HG03469 (cell line): ENCODE data around the gene CHMP4A.

Experiments
- ATAC-seq: cut with Tn5 transposase; IDR thresholded peaks from one replicate; pipeline ENCODE4 v1.9.1; 2021; ENCODE audit warnings: mild to moderate bottlenecking, moderate library complexity, moderate number of reproducible peaks; ENCODE audit not compliant: unreplicated experiment

CHMP4A gene, protein sequence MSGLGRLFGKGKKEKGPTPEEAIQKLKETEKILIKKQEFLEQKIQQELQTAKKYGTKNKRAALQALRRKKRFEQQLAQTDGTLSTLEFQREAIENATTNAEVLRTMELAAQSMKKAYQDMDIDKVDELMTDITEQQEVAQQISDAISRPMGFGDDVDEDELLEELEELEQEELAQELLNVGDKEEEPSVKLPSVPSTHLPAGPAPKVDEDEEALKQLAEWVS

DNA sequence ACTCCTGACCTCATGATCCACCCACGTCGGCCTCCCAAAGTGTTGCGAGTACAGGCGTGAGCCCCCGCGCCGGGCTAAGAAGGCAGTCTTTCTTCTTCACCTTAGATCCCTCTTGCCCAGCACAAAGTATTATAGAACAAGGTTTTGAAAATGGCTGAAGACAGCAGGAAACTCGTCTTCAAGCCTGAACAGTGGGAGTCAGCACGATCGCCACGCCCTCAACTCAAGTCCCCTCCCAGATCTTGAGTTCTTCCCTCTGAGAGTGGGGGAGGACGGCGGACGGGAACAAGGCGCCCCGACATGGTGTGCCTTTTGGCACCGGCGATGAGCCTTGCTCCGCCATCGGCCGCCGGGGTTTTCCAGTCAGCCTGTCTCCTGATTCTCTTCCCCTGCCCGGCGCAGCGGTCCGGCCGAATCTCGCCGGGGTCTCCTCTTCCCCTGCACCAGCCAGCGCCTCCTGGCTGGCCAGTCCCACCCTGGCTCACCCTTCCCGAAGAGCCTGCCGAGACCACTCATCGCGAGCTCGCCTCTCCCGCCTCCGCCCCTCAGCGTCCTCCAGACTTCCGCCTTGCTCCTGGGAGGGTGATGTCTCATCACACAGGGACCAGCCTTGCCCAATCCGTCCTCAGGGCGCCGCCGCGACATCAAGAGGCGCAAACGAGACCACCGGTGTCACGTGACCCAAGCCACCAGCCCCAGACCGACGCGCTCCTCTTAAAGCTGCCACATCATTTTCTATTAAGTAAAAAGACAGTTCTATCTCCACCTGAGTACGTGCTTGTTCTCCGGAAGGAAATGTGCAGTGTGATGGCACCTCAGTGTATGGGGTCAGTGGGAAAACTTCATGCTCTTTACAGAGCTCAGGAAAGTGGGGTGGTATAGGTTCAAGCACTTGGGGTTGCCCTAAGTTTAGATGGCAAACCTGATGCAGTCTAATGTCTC is at the start of gene CHMP4A:
CHMP4A (minus strand) TSS at position 565 of the 942 bp plus-strand sequence; CDS start at position 516, 49 bp downstream.
- ATAC-seq: peak; percentile 54

DNA sequence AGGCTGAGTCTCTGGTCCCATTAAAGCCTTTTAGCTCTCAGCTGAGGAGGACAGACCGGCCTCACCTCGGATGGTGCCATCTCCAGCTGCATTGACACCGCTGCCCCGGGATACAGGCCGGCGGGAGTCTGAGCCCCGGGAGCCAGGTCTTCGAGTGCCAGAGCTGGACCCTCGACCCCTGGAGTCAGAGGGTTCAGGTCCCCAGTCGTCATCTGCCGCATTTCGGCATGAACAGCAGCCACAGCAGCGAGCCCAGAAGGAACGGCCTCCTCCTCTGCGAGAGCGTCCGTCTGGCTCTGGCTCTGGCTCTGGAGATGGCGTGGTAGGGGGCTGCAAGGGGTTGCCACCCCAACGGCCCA is 48.7 kb upstream of the CHMP4A start:
- ATAC-seq: no peak

DNA sequence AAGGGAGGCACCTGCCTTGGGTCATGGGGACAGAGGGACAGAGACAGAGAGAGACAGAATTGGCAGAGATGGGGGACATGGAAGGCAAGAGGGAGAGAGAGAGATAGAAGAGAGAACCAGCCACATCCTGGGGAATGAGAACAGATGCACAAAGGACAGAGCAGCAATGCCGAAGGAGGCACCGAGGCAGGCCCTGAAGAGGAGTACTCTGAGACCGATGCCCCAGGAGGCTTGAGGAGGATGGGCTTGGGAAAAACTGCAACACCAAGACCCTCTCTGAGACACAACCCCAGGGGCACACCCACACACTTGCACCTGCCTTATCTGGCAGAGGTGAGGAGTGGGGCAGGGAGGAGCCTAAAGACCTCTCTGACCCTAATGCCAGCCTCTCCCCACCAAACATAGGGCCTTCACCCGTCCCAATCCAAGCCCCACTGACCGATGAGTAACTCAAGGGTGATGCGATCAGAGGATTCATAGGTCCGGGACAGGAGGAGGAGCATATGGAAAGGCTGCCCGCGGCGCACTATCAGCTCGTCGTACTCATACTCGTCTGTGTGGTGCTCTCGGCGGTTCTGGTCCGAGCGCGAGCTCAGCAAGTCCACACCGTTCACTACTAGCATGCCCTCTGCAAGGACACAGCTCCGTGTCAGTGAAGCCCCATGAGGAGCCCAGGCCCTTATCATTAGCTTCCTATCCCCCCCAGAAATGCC is 48.1 kb upstream of the CHMP4A start:
- no peak for ATAC-seq

DNA sequence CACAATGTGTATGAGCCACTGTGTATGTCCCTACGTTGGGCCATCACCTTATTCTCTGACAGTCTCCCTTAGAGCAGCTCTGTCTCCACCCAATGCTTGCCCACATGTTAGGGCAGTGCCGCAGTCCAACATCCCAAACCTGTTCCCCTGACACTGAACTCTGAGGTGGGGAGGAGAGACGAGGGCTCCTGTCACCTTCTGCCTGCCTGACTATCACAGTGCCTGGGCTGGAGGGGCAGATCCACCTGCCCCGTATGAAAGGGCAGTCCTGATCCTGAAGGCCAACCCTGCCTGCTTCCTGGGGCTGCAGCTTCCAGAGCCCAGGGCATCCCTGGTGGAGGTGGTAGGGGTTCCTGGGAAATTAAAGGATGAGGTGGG is 47.5 kb upstream of the CHMP4A start:
- no peak for ATAC-seq

DNA sequence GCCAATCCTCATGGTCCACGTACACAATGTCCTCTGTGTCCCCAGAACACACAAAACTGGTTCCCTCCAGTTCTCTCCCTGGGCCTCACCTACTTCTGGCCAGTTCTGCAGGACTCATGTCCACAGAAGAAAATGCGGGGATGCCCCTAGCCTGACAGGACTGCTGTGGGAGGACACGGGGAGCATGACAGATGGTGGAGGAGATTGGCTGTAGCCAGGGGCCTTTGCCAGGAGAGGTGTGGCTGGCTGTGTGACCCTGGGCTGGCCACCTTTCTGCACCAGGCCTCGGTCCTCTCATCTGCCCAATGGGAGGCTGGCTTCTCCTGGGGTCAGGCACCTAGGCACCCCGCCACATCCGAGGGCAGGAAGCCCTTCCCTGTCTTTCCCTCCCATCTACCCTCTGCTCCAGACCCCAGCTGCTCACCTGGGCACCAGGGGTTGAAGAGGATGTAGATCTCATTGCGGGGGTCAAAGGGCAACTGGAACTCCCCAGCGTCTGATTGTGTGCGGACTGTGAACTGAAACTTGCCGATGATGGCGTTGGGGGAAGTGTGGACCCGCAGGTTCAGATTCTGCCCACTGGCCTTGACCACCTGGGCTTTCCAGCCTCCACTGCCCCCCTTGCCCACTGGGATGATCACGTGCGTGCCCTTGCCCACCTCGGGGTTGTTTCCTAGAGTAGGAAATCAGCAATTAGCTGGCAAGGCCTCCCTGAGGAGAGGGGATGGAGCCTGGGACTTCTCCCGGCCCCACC is 46.9 kb upstream of the CHMP4A start:
- no peak for ATAC-seq

DNA sequence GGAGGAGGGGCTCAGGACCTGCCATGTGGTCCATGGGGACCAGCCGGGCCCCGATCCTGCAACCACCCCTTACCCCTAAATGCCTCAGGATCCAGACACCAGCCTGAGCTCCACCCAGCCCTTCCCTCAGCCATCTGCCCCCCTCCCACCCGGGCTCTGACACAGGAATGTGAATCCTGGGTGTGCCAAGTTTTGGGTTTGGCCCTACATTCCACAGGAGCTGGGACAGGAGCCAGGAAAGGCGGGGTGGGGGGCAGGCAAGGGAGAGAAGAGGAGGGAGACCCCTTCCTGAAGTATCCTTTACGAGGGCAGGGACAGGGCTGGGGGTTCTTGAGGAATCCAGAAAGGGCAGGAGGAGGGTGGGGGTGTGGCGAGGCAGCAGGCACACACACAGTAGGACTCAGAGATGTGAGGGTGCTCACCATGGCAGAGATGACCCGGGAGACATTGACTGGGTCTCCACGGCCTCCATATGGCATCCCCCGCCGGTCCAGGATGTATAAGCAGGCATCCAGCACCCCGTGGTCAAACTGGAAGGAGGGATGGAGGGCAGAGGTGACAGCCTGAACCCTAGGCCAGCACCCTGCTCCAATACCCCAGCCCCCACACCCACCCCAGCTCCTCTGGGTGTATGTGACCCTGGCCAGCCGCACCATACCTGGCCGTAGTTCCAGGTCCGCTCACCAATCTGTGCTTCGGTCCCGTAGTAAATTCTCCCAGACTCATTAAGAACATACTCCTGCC is 46.2 kb upstream of the CHMP4A start:
- no peak for ATAC-seq

DNA sequence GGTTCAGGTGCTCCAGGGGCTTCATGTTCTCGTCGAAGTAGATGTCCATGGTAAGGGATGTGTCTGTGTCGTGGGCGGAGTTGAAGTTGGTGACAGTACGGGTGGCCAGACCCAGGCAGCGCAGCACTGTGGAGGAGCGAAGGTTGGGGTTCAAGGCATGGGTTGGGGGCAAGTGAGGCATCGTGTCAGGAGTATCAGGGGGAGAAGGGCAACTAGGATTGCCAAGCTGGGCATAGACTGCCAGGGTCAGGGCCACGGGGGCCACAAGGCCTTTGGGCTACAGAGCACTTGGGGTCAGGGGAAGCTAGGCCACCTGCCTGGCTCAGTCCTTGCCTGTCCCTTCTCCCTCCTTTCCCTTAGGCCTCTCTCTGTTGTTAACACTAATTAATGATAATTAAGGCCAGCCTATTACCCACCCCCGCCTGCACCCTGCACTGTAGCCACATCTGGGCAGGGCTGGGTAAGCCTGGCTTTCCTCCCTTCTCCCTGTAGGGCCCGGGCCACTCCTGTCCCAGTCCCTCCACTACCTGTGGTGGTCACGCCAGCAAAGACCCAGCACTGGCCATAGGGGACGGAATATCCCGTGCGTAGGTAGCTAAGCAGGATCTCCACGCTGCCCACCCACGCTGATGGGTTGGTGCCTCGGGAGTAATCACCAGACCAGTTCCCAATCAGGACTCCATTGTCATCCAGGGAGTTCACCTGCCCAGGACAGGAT is 45.4 kb upstream of the CHMP4A start:
- no peak for ATAC-seq

DNA sequence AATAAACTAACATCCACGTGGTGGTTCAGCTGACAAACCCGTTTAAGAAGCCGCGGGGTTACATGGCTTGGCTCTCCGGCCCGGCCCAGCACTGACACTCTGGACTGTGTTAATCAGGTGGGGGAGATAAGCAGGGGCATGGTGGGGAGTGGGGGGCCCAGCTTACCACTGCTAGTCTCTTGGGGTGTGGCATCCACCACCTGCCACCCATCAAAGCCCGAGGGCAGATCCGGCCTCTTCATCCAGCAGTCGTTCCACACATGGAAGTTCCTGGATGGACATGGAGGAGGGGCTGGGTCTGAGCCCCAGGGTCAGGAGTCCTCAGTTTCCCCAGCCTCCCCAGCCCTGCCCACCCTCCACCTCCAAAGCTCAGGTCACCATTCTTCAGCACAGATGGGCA is 44.8 kb upstream of the CHMP4A start:
- ATAC-seq: no peak

DNA sequence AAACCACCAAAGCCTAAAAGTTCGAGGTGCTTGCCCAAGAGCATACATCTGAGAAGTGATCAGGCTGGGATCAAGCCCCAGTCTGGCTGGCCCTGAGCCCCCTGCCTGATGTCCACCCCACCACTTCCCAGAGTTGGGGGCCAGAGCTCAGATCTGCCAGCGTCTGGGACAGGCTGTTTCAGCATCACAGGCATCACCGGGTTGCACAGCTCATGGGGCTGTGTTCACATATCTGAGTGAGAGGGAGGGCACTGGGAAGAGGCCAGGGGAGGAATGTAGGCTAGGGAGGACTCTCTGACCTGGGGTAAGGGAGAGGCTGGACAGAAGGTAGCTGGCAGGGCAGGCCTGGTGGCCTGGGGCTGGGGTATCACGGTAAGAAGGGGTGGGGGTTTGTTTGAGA is 43.7 kb upstream of the CHMP4A start:
- ATAC-seq: no peak

DNA sequence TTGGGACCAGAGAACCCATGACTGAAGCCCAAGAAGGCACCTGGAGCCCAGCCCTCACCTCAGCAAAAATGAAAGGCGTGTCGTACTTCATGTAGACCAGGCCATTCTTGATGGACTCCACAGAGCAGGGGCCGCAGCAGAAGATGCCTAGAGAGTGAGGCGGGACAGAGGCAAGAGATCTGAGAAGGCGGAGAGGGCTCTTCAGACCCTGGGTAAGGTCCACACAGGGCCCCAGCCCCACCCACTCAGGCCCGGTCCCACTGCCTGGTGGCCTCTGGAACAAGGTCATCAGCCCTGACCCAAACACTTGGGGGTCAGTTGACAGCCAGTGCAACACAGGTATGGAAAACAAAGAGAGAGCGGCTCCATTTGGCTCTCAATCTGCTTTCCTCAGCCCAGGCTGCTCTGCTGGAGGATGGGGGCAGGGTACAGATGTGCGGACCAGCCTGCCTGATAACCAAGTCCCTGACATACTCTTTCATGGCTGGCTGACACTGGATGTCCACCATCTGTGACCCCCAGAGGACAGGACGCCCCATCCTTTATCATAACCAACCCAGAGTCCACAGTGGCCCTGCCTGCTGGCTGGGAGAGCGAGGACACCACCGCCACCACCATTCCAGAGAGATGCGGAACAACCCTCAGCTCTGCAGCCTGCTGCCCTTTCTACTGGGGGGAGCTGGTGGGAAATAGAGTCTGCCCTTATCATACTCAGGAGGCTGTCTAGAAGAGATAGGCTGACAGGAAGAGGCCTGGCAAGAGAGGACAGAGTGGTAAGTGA is 42.8 kb upstream of the CHMP4A start:
- no peak for ATAC-seq

DNA sequence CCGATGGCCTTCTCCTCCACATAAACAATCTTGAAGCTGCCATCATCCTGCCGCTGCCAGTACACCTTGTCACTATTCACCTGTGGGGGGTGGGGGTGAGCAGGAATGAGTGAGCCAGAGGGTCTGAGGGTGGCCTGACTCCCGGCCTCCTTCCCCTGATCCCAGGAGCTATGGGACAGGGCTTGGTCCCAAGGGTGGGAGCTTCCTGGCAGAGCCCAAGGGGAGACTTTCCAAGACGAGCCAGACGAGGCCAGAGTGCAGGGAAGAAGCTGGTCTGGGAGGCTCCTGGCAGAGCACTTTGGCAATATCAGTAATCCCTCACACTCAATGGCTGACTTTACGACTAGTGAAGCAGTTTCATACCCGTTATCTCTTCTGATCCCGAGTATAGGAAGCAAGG is 42.1 kb upstream of the CHMP4A start:
- ATAC-seq: no peak

DNA sequence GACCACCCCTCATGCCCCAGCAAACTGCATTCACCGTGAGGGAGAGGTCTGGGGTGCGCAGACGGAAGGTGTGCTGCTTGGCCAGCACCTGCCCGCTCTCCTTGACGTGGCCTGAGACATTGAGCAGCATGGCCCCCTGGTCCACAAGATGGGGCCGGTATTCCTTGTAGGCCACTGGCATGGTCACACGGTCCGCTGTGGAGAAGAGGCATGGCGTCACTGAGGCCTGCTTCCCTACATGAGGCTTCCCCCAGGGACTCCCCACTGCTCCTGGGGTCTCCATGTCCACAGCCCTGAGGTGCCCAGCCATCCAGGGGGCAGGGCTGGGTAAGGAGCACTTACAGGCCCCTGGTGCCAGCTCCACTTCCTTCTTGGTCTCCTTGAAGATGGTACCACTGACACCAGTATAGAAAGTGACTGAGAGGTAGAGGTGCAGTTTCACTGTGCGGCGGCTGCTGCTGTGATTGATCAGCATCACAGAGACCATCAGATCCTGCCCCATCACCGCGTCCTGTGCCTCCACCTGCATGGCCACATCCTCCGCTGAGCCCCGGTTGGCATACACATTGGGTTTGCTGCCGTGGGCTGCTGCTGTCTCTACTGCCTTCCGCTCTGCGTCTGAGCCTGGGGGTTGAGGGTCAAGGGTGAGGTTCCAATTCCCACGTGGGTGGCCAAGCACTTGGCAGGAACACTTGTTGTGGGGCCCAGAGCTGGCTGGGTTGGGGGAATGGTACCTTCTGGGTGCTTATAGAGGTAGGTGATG is 41.5 kb upstream of the CHMP4A start:
- no peak for ATAC-seq

DNA sequence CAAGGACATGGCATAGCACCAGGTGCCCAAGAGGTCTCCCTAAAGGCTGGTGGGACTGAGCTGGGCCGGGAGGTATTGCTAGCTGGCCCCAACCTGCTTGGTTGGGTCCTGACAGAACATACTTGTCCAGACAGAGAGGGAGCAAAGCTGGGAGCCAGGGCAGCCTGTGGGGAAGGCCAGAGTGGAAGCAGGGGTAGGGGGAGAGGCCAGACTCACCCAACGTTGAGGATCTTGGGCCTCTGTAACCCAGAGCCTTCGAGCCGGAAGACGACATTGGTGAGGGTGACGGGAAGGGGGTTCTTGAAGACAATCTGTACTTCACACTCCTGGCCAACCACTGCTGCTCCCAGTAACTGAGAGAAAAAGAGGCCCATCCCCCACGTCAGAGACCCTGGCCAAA is 40.6 kb upstream of the CHMP4A start:
- ATAC-seq: no peak

DNA sequence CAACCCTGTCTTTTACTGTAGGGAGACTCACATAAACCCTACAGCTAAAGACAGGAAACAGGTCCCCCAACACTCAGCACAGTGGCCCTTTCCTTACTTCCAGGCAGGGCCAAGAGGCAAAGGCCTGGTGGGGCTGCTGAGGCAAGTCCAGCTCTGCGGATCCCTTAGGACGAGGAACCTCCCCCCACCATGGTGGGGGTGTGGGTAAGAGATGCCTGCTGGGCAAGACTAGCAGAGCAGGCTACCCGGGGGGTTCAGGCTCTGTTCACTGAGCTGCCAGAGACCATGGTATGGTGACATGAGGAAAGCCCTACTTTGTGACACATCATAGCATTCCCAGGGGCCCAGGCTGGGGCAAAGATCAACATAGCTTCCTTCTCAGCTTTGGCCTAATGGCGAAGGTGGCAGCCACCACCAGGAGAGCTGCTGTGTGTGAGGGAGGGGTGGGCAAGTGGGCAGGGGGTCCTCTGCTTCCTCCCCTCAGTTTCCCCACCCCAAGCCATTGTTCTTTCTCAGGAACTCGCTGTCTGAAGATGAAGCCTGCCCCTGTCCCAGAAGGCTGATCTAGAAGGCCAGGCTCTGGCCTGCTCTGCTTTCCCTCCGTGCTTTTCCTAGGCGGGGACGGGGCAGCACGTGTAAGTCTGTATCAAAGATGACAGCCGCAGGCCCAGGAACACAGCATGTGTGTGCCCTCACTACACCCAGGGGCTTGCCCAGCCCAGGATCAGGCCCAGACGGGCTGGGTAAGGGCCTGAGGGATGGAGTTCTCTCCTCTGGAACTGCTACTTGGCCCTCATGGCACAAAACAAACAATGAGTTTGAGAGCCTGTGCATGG is 39.2 kb upstream of the CHMP4A start:
- no peak for ATAC-seq

DNA sequence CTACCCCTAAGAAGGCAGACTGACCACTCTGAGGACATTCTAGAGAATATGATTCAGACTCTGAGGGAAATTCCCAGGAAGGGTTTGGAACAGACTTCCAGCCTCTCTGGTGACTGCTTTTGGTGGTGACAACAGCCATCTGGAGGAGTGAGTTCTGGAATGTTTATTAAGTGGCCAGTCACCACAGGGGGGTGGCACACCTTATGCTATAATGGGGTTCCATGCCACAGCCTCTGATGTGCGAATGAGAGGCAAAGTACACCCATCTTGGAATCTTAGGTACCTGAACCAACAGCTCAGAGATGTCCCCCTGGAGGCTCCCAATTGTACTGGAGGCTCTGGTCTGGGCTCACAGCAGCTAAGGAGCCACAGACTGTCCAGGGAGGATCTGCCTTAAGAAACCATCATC is 38.6 kb upstream of the CHMP4A start:
- no peak for ATAC-seq

DNA sequence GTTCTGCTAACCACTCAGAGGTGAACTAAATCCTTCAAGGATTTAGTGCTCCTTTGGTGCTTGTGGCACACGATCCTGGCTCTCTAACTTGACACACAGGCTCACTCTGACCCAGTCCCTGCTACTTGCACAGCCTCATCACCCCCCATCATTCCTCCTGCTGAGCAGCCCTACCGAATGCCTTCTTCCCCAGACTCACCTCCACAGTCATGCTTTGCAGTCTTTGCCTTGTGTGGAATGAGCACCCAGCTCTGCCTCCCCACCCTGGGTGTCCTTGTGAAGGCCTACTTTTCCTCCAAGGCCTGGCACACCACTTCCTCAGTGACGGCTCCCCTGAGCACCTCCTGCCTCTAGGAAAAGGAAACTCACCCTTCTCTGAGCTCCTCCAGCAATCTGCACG is 37.1 kb upstream of the CHMP4A start:
- no peak for ATAC-seq
